ENCODE data around the gene TLE6. TPM values are rescaled to one million over a fixed set of nuclear protein-coding genes. Genes with fewer than 3 reads are reported as not detected.
"Not testable (repeated sequence)": the region's sequence is repeated elsewhere in the genome, so short reads cannot be mapped to it uniquely, and the experiment has no call there.

The TLE6 gene
- total RNA-seq, 2 donors from 2014 or later = 0.33 TPM; not detected in 1

DNA sequence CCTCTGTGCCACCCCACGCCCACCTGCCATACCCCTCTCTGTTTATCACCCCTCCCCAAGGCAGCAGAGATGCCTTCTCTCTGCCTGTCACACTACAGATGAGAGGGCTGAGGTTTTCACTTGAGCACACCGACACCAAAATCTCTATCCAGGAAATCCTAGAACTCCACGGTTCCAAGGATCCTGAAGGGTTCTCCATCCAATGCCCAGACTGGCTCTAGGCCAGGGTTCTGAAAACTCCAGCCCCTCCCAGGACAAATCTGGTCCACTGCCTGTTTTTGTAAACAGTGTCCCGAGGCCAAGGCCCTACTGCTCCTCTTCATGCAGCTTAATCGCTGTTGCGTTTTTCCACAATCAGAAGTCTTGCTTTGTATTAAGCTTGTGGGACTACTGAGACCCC lies 31.6 kb downstream of the TLE6 start:
- DNase-seq = no peak
- Histone ChIP-seq H3K27ac (no peak overlapping the region), H3K4me1 (peaks cover 14% of the 10 kb centered on the region), H3K4me3 (no peak overlapping the region), H3K9me3 (no peaks in the 10 kb centered on the region), H3K27me3 (no peaks in the 10 kb centered on the region), H3K36me3 (replicated peaks in 1 of 2; ENCODE audit: insufficient read depth in 1 of 2, low read depth in 2 of 2) (no peaks in the 10 kb centered on the region)
- TF ChIP-seq, protein P1, sequence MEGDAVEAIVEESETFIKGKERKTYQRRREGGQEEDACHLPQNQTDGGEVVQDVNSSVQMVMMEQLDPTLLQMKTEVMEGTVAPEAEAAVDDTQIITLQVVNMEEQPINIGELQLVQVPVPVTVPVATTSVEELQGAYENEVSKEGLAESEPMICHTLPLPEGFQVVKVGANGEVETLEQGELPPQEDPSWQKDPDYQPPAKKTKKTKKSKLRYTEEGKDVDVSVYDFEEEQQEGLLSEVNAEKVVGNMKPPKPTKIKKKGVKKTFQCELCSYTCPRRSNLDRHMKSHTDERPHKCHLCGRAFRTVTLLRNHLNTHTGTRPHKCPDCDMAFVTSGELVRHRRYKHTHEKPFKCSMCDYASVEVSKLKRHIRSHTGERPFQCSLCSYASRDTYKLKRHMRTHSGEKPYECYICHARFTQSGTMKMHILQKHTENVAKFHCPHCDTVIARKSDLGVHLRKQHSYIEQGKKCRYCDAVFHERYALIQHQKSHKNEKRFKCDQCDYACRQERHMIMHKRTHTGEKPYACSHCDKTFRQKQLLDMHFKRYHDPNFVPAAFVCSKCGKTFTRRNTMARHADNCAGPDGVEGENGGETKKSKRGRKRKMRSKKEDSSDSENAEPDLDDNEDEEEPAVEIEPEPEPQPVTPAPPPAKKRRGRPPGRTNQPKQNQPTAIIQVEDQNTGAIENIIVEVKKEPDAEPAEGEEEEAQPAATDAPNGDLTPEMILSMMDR (IDR thresholded peaks at IDR 0.05) = no peak
- TF ChIP-seq POLR2A (IDR thresholded peaks at IDR 0.05) = no peak
- WGBS, 2 donors = 90 to 94% methylated on average over 5 to 6 of the region's 6 CpGs
- ATAC-seq = no peak
- intact Hi-C loops (cut with DNase I) = no loop called here

DNA sequence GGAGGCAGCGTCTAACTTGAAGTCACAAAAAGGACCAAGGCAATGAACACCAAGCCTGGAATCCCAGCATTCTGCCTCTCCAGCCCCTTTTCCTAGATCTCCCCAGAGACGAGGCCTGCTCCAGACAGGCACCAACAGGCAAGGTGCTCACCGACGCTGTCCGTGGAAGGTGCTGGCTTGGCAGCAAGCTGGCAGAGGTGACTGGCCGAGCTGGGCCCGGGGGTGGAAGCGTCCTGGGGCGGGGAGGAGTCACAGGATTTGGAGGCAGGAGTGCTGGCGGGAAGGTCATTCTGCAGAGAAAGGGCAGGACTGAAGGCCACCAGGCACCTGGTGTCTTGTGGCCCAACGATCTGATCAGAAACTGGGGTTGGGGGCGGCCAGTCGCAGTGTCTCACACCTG lies 33.5 kb downstream of the TLE6 start:
- no peak overlapping the region for H3K27ac ChIP-seq
- H3K4me1 ChIP-seq = peaks cover 14% of the 10 kb centered on the region
- no peak overlapping the region for H3K4me3 ChIP-seq
- ATAC-seq (no peak), DNase-seq (no peak)
- TF ChIP-seq POLR2A (IDR thresholded peaks at IDR 0.05) = no peak
- TF ChIP-seq, protein P1 (IDR thresholded peaks at IDR 0.05) = no peak
- H3K36me3 ChIP-seq (replicated peaks in 1 of 2; ENCODE audit: insufficient read depth in 1 of 2, low read depth in 2 of 2) = no peaks in the 10 kb centered on the region
- no peaks in the 10 kb centered on the region for H3K27me3 ChIP-seq
- intact Hi-C loops (cut with DNase I) = no loop called here
- no peaks in the 10 kb centered on the region for H3K9me3 ChIP-seq
- 80 to 89% methylated on average over 9 to 13 of the region's 13 CpGs for WGBS, 2 donors

DNA sequence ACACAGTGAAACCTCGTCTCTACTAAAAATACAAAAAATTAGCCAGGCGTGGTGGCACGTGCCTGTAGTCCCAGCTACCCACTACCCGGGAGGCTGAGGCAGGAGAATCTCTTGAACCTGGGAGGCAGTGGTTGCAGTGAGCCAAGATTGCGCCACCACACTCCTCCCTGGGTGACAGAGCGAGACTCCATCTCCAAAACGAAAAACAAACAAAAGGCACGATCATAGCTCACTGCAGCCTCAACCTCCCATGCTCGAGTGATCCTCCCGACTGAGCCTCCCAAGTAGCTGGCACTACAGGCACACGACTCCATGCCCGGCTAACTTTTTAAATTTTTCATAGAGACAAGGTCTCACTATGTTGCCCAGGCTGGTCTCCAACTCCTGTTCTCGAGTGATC lies 34.7 kb downstream of the TLE6 start:
- H3K4me3 ChIP-seq; H3K36me3 ChIP-seq (replicated peaks in 1 of 2; ENCODE audit: insufficient read depth in 1 of 2, low read depth in 2 of 2); intact Hi-C loops (cut with DNase I); DNase-seq; H3K27me3 ChIP-seq; H3K9me3 ChIP-seq; H3K27ac ChIP-seq; ATAC-seq: not testable (repeated sequence)
- peaks cover 14% of the 10 kb centered on the region for H3K4me1 ChIP-seq
- WGBS, 2 donors = 83 to 88% methylated on average over 10 to 13 of the region's 13 CpGs

DNA sequence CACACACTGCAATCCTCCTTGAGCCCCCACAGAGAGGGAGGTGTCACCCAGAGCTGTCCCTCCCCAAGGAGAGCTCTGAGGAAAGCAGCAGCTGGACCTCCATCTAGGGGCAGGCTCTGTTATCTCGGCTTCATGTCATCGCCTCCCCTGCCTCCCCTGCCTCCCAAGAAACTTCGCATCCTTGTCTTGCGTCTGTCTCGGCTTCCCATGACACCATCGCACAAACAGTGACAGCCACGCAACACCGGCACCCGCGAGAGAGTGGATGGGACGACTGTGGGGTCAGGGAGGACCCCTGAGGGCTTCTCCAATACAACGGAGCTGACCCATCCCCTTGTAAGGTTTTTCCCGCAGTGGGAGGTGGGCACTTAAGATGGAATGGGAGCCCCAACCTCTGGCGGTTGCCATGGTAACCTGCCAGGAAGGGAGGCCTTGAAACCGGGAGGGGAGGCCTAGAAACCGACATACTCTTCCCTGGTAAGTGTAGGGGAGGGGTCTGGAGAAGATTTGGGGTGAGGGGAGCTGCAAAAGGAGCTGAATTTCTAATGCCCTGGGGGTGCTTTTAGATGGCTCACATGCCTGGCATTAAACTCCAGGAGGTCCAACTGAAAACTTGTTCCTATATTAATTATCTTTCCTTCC lies 35.4 kb downstream of the TLE6 start:
- Histone ChIP-seq H3K9me3 (no peaks in the 10 kb centered on the region), H3K27me3 (no peaks in the 10 kb centered on the region), H3K4me1 (peaks cover 14% of the 10 kb centered on the region), H3K4me3 (no peak overlapping the region), H3K27ac (peak overlapping the region in 3 of 4 donors; percentile 38 to 58 (median 43)), H3K36me3 (replicated peaks in 1 of 2; ENCODE audit: insufficient read depth in 1 of 2, low read depth in 2 of 2) (no peaks in the 10 kb centered on the region)
- 68 to 69% methylated on average over 16 of the region's 16 CpGs for WGBS, 2 donors
- TF ChIP-seq POLR2A (IDR thresholded peaks at IDR 0.05) = no peak
- TF ChIP-seq, protein P1 (IDR thresholded peaks at IDR 0.05) = no peak
- intact Hi-C loops (cut with DNase I) = no loop called here
- DNase-seq = no peak
- no peak for ATAC-seq

DNA sequence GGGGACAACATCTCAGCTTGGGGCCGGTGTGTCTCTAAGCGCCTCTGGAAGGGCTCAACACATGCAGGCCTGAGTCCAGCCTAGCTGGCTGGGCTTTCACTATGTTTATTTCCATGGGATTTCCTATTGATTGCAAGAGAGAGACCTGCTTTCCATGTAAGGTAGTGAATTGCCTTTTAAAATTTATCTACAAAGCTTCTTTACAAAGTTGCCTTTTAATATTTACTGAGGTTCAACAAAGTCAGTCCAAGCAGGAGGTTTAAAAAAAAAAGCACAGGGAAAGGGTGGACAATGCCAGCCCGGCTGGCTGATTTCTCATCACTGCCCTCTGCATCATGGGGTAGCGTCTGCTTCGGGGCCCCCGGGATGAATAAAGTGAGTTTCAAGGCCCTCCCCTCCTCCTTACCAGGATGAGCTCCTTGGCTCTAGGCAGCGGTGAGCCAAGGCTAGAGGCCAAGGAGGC lies 35.9 kb downstream of the TLE6 start:
- Histone ChIP-seq H3K27ac (peak overlapping the region in 3 of 4 donors; percentile 38 to 58 (median 43)), H3K36me3 (replicated peaks in 1 of 2; ENCODE audit: insufficient read depth in 1 of 2, low read depth in 2 of 2) (no peaks in the 10 kb centered on the region), H3K27me3 (no peaks in the 10 kb centered on the region), H3K9me3 (no peaks in the 10 kb centered on the region), H3K4me1 (peaks cover 14% of the 10 kb centered on the region), H3K4me3 (no peak overlapping the region)
- intact Hi-C loops (cut with DNase I) = no loop called here
- DNase-seq = peak in 2 of 4 donors; percentile 29 to 41
- peak; percentile 72 for ATAC-seq
- 15 to 30% methylated on average over 7 of the region's 7 CpGs for WGBS, 2 donors
- TF ChIP-seq, protein P1 (IDR thresholded peaks at IDR 0.05) = no peak
- no peak for TF ChIP-seq POLR2A (IDR thresholded peaks at IDR 0.05)

Data from body of pancreas (tissue), 4 donors.